Measurements from ENCODE around the gene HIRA. TPM values are rescaled to one million over a fixed set of nuclear protein-coding genes. Genes with fewer than 3 reads are reported as not detected.
A peak's percentile ranks its signal among the peaks of the same experiment; 100 is the strongest.

Gene HIRA
- total RNA-seq, 1 donor from 2014 or later: 32.7 TPM

GRCh38 chr22:19304547-19304946, 127.0 kb downstream of the HIRA start:
- Mint-ChIP-seq H3K9me3 (no peaks in the 10 kb centered on the region), H3K4me1 (no peaks in the 10 kb centered on the region), H3K36me3 (ENCODE audit: low read depth) (no peaks in the 10 kb centered on the region), H3K4me3 (no peak overlapping the region), H3K27me3 (no peaks in the 10 kb centered on the region), H3K27ac (no peak overlapping the region)
- ChIA-PET CTCF (no interaction called here), POLR2A (interaction anchor here (0.6 to 0.9 kb wide), 2 partner anchors 10 to 1421 kb away, joined by 3 to 6 read pairs; no protein-coding TSS in a partner anchor)
- intact Hi-C loops (cut with micrococcal nuclease): no loop called here
- DNase-seq (no peak), ATAC-seq (ENCODE audit: low read depth) (no peak)
- TF ChIP-seq, protein P1, sequence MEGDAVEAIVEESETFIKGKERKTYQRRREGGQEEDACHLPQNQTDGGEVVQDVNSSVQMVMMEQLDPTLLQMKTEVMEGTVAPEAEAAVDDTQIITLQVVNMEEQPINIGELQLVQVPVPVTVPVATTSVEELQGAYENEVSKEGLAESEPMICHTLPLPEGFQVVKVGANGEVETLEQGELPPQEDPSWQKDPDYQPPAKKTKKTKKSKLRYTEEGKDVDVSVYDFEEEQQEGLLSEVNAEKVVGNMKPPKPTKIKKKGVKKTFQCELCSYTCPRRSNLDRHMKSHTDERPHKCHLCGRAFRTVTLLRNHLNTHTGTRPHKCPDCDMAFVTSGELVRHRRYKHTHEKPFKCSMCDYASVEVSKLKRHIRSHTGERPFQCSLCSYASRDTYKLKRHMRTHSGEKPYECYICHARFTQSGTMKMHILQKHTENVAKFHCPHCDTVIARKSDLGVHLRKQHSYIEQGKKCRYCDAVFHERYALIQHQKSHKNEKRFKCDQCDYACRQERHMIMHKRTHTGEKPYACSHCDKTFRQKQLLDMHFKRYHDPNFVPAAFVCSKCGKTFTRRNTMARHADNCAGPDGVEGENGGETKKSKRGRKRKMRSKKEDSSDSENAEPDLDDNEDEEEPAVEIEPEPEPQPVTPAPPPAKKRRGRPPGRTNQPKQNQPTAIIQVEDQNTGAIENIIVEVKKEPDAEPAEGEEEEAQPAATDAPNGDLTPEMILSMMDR (IDR thresholded peaks at IDR 0.05): no peak

- no peaks in the 10 kb centered on the region for H3K36me3 Mint-ChIP-seq (ENCODE audit: low read depth)
- no peak overlapping the region for H3K4me3 Mint-ChIP-seq
- TF ChIP-seq, protein P1 (IDR thresholded peaks at IDR 0.05): no peak
- H3K9me3 Mint-ChIP-seq: no peaks in the 10 kb centered on the region
- ChIA-PET CTCF (no interaction called here), POLR2A (interaction anchor here (0.9 kb wide), 1 partner anchor 9 kb away, joined by 3 read pairs; no protein-coding TSS in a partner anchor)
- no peaks in the 10 kb centered on the region for H3K4me1 Mint-ChIP-seq
- ATAC-seq (ENCODE audit: low read depth) (no peak), DNase-seq (no peak)
- H3K27me3 Mint-ChIP-seq: no peaks in the 10 kb centered on the region
- no peak overlapping the region for H3K27ac Mint-ChIP-seq
- intact Hi-C loops (cut with micrococcal nuclease): no loop called here
Measured at GRCh38 chr22:19303785-19304184, 127.7 kb downstream of the HIRA start.

GRCh38 chr22:19295733-19296132, 135.8 kb downstream of the HIRA start:
- Mint-ChIP-seq H3K4me3 (no peak overlapping the region), H3K27me3 (peaks cover 3% of the 10 kb centered on the region), H3K4me1 (peaks cover 16% of the 10 kb centered on the region), H3K36me3 (ENCODE audit: low read depth) (no peaks in the 10 kb centered on the region), H3K9me3 (no peaks in the 10 kb centered on the region), H3K27ac (no peak overlapping the region)
- intact Hi-C loops (cut with micrococcal nuclease): loop anchor here (10.0 kb wide), 1 partner anchor 151 kb away; the partner anchor contains the start of gene ESS2
- POLR2A ChIA-PET: no interaction called here
- CTCF ChIA-PET: interaction anchor here (1.2 kb wide), 1 partner anchor 100 kb away, joined by 3 read pairs; no protein-coding TSS in a partner anchor
- TF ChIP-seq, protein P1 (IDR thresholded peaks at IDR 0.05): no peak
- no peak for DNase-seq
- ATAC-seq (ENCODE audit: low read depth): no peak

DNA sequence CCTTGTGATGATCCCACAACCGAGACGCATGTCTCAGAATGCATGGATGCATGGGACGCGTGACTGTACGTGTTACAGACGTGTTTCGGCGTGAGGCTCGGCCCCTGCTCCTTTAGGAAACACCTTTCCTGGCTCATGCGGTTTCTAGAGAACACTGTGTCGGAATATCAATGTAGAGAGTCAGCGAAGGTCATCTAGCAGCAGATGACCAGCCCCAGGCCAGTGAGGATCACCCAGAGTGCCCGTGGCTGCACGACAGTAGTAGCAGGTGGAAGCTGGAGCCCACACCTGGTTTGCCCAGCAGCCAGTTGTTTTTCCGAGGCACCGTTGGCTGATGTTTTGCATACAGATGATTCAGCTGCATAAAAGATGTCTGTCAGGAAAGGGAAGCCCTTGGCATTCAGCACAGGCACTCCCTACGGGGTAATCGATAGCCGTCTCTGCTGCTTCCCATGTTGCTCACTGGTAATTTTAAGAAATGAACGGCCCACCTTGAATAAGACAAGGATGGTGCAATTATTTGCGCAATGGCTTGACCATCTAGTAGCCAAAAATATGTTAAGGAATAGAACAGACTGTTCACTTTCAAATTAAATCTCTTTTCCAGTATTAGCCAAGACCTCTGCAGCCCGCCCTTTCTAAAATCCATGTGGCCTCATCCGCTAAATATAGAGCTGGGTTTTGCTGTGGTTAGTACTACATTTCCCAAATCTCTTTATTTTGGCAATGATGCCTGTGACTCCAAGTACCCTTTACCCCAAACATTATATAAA, 138.9 kb downstream of the HIRA start:
- DNase-seq: no peak
- H3K4me1 Mint-ChIP-seq: peaks cover 18% of the 10 kb centered on the region
- H3K9me3 Mint-ChIP-seq: no peaks in the 10 kb centered on the region
- peak overlapping the region; percentile 83 for H3K27ac Mint-ChIP-seq
- no peaks in the 10 kb centered on the region for H3K36me3 Mint-ChIP-seq (ENCODE audit: low read depth)
- intact Hi-C loops (cut with micrococcal nuclease): loop anchor here (5.0 to 10.0 kb wide), 4 partner anchors 148 to 1565 kb away; partner anchors contain the start of genes C22orf39, ESS2, PI4KA and SNAP29
- H3K27me3 Mint-ChIP-seq: peaks cover 12% of the 10 kb centered on the region
- ChIA-PET POLR2A (interaction anchor here (1.3 to 2.9 kb wide), 7 partner anchors 67 to 327 kb away, joined by 4 to 38 read pairs (median 8); partner anchors contain the start of genes C22orf39, HIRA and MRPL40), CTCF (interaction anchor here (0.5 to 1.1 kb wide), 3 partner anchors 69 to 337 kb away, joined by 3 to 4 read pairs (median 3); no protein-coding TSS in a partner anchor)
- TF ChIP-seq, protein P1 (IDR thresholded peaks at IDR 0.05): no peak
- ATAC-seq (ENCODE audit: low read depth): no peak
- H3K4me3 Mint-ChIP-seq: peak overlapping the region; percentile 91

Measured in activated B cell treated with CpG ODN at 0.5 μM for 24 hours (primary cell).